Breast epithelium (tissue), 3 donors: ENCODE data around the gene GNAT2.

Experiments used
- CTCF ChIP-seq, 3 donors: fragments of 450-650 bp; IDR thresholded peaks; one replicate each; pipeline ENCODE4 v1.5.1; 2016 to 2017; ENCODE audit warnings: antibody characterized with exemption in 3 of 3, mild to moderate bottlenecking in 3 of 3, moderate library complexity in 3 of 3
- POLR2A ChIP-seq: fragments of 450-650 bp; IDR thresholded peaks from one replicate; pipeline ENCODE4 v1.6.1; 2016; ENCODE audit warnings: antibody characterized with exemption, mild to moderate bottlenecking, moderate library complexity
- POLR2AphosphoS5 ChIP-seq, 3 donors: sonication (generic); formaldehyde crosslinking; IDR thresholded peaks; one replicate each; pipeline ENCODE4 v1.6.1; 2017; ENCODE audit warnings: antibody characterized with exemption in 3 of 3

DNA sequence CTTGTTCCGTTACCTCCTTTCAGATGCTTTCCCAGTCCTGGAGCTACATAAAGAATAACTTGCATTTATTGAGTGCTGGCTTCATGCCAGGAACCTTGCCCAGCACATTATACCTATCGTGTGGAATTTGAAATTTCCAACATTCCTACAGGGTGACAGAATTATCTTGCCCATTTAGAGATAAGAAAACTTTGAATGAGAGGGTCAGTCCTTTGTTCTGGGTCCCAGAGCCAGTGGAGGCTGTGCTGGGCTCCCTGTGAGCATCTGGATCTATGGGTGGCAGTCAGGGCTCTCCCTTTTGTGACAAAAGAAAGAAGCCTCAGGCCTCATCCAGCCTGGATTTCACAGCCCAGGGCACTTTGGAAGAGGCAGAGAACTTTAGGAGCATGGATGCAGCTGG lies 39.7 kb upstream of the GNAT2 start:
- TF ChIP-seq CTCF (IDR thresholded peaks at IDR 0.05) (no peak), POLR2A (no peak), POLR2AphosphoS5 (IDR thresholded peaks at IDR 0.05) (no peak)
